ENCODE data around the gene HSPA9. TPM values are rescaled to one million over a fixed set of nuclear protein-coding genes. Genes with fewer than 3 reads are reported as not detected.

HSPA9 gene
- polyA plus RNA-seq, 2 of the 4 experiments (the other 2 are of a cell fraction), result 417 to 615 TPM

- TF ChIP-seq MAX (IDR thresholded peaks at IDR 0.05), result no peak
- 0 out of 2 replicates have a peak, but pooled peaks have one; percentile 30 for TF ChIP-seq TFCP2L1 (CRISPR knock-in tag; IDR thresholded peaks at IDR 0.05)
- no peak for TF ChIP-seq MAFK (IDR thresholded peaks at IDR 0.05; ENCODE audit: partially characterized antibody)
- no peak for TF ChIP-seq HES2 (IDR thresholded peaks at IDR 0.05)
- peak; percentile 41; the same call in 1 of the 2 replicates for TF ChIP-seq HOXA7 (CRISPR knock-in tag; IDR thresholded peaks at IDR 0.05)
- no peak for TF ChIP-seq RFX5 (IDR thresholded peaks at IDR 0.05)
- TF ChIP-seq USF2 (IDR thresholded peaks at IDR 0.05), result no peak
- peaks cover 48% of the 10 kb centered on the region for H3K4me1 ChIP-seq
- CTCF ChIA-PET, result no interaction called here
- POLR2A ChIA-PET, result no interaction called here
- ATAC-seq (no peak), FAIRE-seq (no peak), DNase-seq (ENCODE audit: low read depth in 1 of 2, low spot score in 1 of 2) (no peak)
- peak overlapping the region; percentile 88 for H3K4me2 ChIP-seq
- WGBS (ENCODE audit: missing lambda C conversion rate), result 18% methylated on average over 9 of the region's 9 CpGs
- H3K27ac ChIP-seq, result peak overlapping the region; percentile 98 to 99
- H3K9me3 ChIP-seq, result no peaks in the 10 kb centered on the region
- H3K4me3 ChIP-seq, result peak overlapping the region; percentile 96
Observed at GRCh38 chr5:138573949-138574670, 1.1 kb downstream of the HSPA9 start.

- TF ChIP-seq ELK1 (IDR thresholded peaks at IDR 0.05; ENCODE audit: low read depth, low read length), result no peak
- no peak for TF ChIP-seq RNF2 (IDR thresholded peaks at IDR 0.05; ENCODE audit: borderline replicate concordance, low read depth)
- no peak for TF ChIP-seq CHD4 (IDR thresholded peaks at IDR 0.05; ENCODE audit: borderline replicate concordance)
- Histone ChIP-seq H3K4me1 (peaks cover 57% of the 10 kb centered on the region), H3K9me3 (no peaks in the 10 kb centered on the region), H3K4me3 (peak overlapping the region; percentile 96), H3K27ac (peak overlapping the region in 1 of 2 experiments; percentile 98; a peak in 3 of 6 replicates), H3K4me2 (peak overlapping the region; percentile 88)
- no peak for ATAC-seq
- CTCF ChIA-PET, result no interaction called here
- 92% methylated on average over 7 of the region's 8 CpGs for WGBS (ENCODE audit: missing lambda C conversion rate)
- no peak for DNase-seq (ENCODE audit: low read depth in 1 of 2, low spot score in 1 of 2)
- POLR2A ChIA-PET, result no interaction called here
- FAIRE-seq, result no peak
Observed at GRCh38 chr5:138573223-138573622, 2.0 kb downstream of the HSPA9 start.

GRCh38 chr5:138570871-138571270, 4.3 kb downstream of the HSPA9 start:
- Histone ChIP-seq H3K4me2 (no peak overlapping the region; the same call in 2 of the 3 replicates), H3K27ac (no peak overlapping the region), H3K9me3 (no peaks in the 10 kb centered on the region), H3K4me1 (peaks cover 57% of the 10 kb centered on the region), H3K4me3 (no peak overlapping the region)
- FAIRE-seq (no peak), DNase-seq (ENCODE audit: low read depth in 1 of 2, low spot score in 1 of 2) (no peak), ATAC-seq (no peak)
- TF ChIP-seq HOXB13 (CRISPR knock-in tag; IDR thresholded peaks at IDR 0.05; ENCODE audit: low read depth) (no peak), MAZ (IDR thresholded peaks at IDR 0.05; ENCODE audit: borderline replicate concordance, low read depth, low read length) (no peak), FOSB (CRISPR knock-in tag; IDR thresholded peaks at IDR 0.05) (no peak), KDM5A (IDR thresholded peaks at IDR 0.05) (no peak), CBX2 (IDR thresholded peaks at IDR 0.05; ENCODE audit: borderline replicate concordance, low read depth) (no peak), PBX3 (IDR thresholded peaks at IDR 0.05) (no peak), RARB (CRISPR knock-in tag; IDR thresholded peaks at IDR 0.05) (no peak), KDM1A (IDR thresholded peaks at IDR 0.05; ENCODE audit: low read depth) (no peak), E2F6 (IDR thresholded peaks at IDR 0.05; ENCODE audit: borderline replicate concordance, low read depth) (no peak), ATOH8 (CRISPR knock-in tag; IDR thresholded peaks at IDR 0.05; ENCODE audit: low read depth) (no peak), CEBPB (IDR thresholded peaks at IDR 0.05) (no peak), HMGXB4 (CRISPR knock-in tag; IDR thresholded peaks at IDR 0.05; ENCODE audit: borderline replicate concordance) (no peak)
- WGBS (ENCODE audit: missing lambda C conversion rate), result 97% methylated on average over 9 of the region's 9 CpGs
- CTCF ChIA-PET, result no interaction called here
- POLR2A ChIA-PET, result no interaction called here
